Muscle of leg (tissue), 11 donors: ENCODE measurements around the gene AGBL4. TPM values are rescaled to one million over a fixed set of nuclear protein-coding genes. Genes with fewer than 3 reads are reported as not detected.

Source experiments
- DNase-seq: peaks from one replicate; pipeline ENCODE4 v3.0.0; 2013
- H3K27ac ChIP-seq: one replicate; pipeline ENCODE4 v1.5.1; 2013; ENCODE audit warnings: mild to moderate bottlenecking, low read length, control low read depth
- H3K27me3 ChIP-seq: one replicate; pipeline ENCODE4 v1.6.1; 2013; ENCODE audit warnings: low read length; ENCODE audit not compliant: control insufficient read depth, insufficient read depth
- H3K36me3 ChIP-seq: one replicate; pipeline ENCODE4 v1.6.1; 2013; ENCODE audit warnings: low read length; ENCODE audit not compliant: control insufficient read depth, insufficient read depth
- H3K4me1 ChIP-seq: one replicate; pipeline ENCODE4 v1.6.1; 2013; ENCODE audit warnings: low read length; ENCODE audit not compliant: control insufficient read depth, insufficient read depth
- H3K4me3 ChIP-seq: one replicate; pipeline ENCODE4 v1.5.1; 2013; ENCODE audit warnings: low read length, control low read depth
- H3K9me3 ChIP-seq: replicated peaks from 2 replicates; pipeline ENCODE4 v1.6.1; 2013; ENCODE audit warnings: low read depth, low read length; ENCODE audit not compliant: control insufficient read depth
- WGBS: methylation state at CpG from one replicate; pipeline ENCODE4 v1.1.5; 2013; ENCODE audit warnings: missing lambda C conversion rate; ENCODE audit not compliant: insufficient coverage; 5-methylcytosine and 5-hydroxymethylcytosine counted together
- polyA plus RNA-seq, 8 donors: library from polyadenylated mRNA; unstranded; fragments of 120-200 nt; gene quantifications; one replicate each; pipeline versions ENCODE4 v1.2.1 to v1.2.3, GENCODE V29; 2013; ENCODE audit warnings: inconsistent platforms in 1 of 8, low replicate concordance in 1 of 8; ENCODE audit not compliant: insufficient read length in 8 of 8, insufficient read depth in 1 of 8
- total RNA-seq: library from RNA; stranded (reverse); fragments of 120-200 nt; gene quantifications from one replicate; pipeline ENCODE4 v1.2.4, GENCODE V29; 2013

The AGBL4 gene
- total and polyA plus RNA-seq, 9 donors = 0.05 to 0.50 (median 0.18) TPM

DNA sequence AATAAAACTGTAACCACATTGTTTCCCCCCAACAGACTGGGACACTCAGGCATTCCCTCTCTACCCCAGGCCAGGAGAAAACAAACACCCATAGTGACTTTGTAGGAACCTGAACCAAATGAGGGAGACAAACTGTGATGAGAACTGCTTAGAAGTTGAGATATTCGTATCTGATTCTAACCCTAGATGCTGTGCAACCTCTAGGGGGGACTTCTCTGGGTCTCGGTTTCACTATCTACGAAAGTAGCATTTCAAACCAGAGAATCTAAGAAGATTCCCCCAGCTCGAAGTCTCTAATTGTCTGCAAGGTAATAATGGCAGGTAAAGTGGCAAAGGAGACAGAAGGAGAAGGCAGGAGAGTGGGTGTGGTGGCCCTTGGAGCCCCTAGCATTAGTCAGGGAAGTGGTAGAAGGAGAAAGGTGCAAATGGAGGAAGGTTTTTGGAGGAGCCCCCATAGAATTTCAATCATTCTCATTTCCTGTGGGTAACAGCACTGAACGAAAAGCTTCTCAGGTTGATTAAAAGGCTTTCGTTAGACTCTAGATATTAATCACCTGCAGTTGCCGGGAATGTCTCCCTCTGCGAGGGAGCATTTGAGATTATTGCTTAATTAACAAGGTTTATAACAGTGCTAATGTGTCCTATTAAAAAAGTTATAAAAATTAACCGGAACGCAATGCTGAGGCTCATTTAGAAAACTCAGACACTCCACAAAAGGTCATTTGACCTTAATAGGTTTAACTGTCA, 1293.4 kb downstream of the AGBL4 start:
- Histone ChIP-seq H3K4me3 (no peak overlapping the region), H3K4me1 (no peaks in the 10 kb centered on the region), H3K36me3 (peaks cover 43% of the 10 kb centered on the region), H3K9me3 (no peaks in the 10 kb centered on the region), H3K27me3 (no peaks in the 10 kb centered on the region), H3K27ac (no peak overlapping the region)
- 69% methylated on average over 5 of the region's 10 CpGs for WGBS
- DNase-seq = no peak

DNA sequence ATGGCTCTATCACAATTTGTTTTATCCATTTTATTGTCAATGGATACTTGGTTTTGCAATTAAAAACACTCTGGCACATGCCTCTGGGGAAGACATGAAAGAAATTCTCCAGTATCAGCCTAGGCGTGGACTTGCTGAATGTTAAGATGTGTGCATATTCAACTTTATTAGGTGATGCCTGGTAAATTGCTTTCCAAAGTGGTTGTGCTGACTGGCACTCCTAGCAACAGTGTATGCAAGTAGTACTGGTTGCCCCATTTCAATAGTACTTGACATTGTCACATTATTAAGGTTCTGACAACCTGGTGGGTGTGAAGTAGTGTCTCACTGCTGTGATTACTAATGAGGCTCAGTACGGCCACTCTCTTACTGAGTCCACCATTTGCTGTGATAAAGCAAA, 1295.2 kb downstream of the AGBL4 start:
- 57% methylated on average over 1 of the region's 2 CpGs for WGBS

DNA sequence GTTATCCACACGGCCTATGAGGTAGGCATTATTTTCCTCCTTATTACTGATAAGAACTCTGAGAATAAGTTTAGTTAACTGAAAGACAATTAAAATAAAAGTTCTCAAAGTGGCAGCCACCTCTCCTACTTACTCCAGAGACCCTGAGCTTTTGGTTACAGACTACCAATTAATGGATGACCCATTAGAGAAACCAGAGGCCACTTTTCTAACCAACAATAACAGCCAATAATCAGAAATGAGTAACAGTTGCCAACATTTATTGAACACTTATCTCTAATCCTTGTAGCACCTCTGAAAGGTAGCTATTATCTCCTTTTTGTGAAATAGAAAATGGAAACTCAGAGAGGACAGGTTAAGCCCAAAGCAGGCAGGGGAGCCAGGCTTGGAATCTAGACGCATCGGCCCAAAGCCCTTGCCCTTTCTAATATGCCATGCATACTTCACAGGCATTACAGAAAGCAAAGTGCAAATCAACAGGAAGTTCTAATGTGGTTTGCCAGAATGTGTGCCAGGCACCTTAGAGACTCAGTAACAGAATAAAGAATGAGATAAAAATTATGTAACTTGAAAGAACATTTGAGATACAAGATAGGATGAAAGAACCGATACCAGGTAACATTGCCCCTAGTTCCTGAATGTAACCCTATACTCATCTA, 1297.1 kb downstream of the AGBL4 start:
- no CpG with 5 or more reads among the region's 4 CpGs for WGBS
- H3K27me3 ChIP-seq = no peaks in the 10 kb centered on the region
- no peaks in the 10 kb centered on the region for H3K9me3 ChIP-seq
- H3K36me3 ChIP-seq = peaks cover 12% of the 10 kb centered on the region
- no peaks in the 10 kb centered on the region for H3K4me1 ChIP-seq
- no peak overlapping the region for H3K4me3 ChIP-seq
- DNase-seq = no peak
- no peak overlapping the region for H3K27ac ChIP-seq

More for the DNA sequence above, 1295.2 kb downstream of the AGBL4 start:
- H3K4me3 ChIP-seq = no peak overlapping the region
- no peaks in the 10 kb centered on the region for H3K27me3 ChIP-seq
- H3K4me1 ChIP-seq = no peaks in the 10 kb centered on the region
- no peak for DNase-seq
- no peak overlapping the region for H3K27ac ChIP-seq
- peaks cover 29% of the 10 kb centered on the region for H3K36me3 ChIP-seq
- no peaks in the 10 kb centered on the region for H3K9me3 ChIP-seq

DNA sequence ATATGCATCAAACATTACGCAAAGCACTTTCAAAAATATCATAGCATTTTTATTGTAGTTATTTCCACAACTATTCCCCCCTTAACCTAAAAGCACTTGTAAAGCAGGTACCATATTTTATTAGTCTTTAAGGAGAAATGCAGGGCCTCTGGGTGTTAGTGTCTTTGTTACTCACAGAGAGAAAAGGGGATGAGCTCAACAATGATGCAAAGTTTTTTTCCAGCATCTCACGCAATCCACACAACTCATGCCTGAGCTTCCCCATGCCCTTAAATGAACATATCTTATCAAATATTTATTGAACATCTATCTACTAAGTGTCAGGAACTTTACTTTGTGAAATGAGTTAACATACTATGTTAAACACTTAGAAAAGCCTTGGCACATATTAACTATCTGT, 1297.6 kb downstream of the AGBL4 start:
- peaks cover 7% of the 10 kb centered on the region for H3K36me3 ChIP-seq
- H3K27ac ChIP-seq = no peak overlapping the region
- H3K4me3 ChIP-seq = no peak overlapping the region
- no peaks in the 10 kb centered on the region for H3K9me3 ChIP-seq
- H3K27me3 ChIP-seq = no peaks in the 10 kb centered on the region
- H3K4me1 ChIP-seq = no peaks in the 10 kb centered on the region
- no peak for DNase-seq
- WGBS = no CpG with 5 or more reads among the region's 2 CpGs

GRCh38 chr1:48725341-48726046, 1298.3 kb downstream of the AGBL4 start:
- no peaks in the 10 kb centered on the region for H3K27me3 ChIP-seq
- no peak for DNase-seq
- no peak overlapping the region for H3K27ac ChIP-seq
- WGBS = 87% methylated on average over 2 of the region's 5 CpGs
- no peak overlapping the region for H3K4me3 ChIP-seq
- H3K4me1 ChIP-seq = no peaks in the 10 kb centered on the region
- no peaks in the 10 kb centered on the region for H3K9me3 ChIP-seq
- H3K36me3 ChIP-seq = peaks cover 6% of the 10 kb centered on the region

DNA sequence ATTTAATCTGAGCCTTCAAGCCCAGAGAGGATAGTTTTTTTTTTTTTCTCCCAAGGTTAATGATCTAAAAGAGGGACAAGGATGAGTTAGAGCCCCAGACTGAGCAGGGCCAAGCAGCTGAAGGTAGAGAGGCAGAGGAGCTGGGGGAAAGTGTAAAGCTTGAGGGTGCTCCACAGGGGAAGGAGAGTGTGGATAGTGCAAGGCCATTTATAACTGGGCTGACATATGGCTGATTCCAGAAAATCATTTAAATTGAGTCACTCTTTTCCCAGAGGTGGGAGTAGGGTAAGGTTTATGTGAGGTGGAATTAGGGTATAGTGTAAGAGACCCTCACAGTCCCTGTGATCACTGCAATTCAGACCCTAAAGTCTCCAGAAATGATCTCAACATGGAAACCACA, 1302.8 kb downstream of the AGBL4 start:
- Histone ChIP-seq H3K4me1 (no peaks in the 10 kb centered on the region), H3K27ac (no peak overlapping the region), H3K36me3 (no peaks in the 10 kb centered on the region), H3K4me3 (no peak overlapping the region), H3K27me3 (no peaks in the 10 kb centered on the region), H3K9me3 (no peaks in the 10 kb centered on the region)
- no peak for DNase-seq

- DNase-seq = no peak
- 80% methylated on average over 1 of the region's 4 CpGs for WGBS
- H3K27me3 ChIP-seq = no peaks in the 10 kb centered on the region
Observed at GRCh38 chr1:48718705-48719104, 1305.0 kb downstream of the AGBL4 start.

GRCh38 chr1:48718116-48718630, 1305.6 kb downstream of the AGBL4 start:
- H3K27ac ChIP-seq = no peak overlapping the region

More at GRCh38 chr1:48718705-48719104, 1305.0 kb downstream of the AGBL4 start:
- no peaks in the 10 kb centered on the region for H3K36me3 ChIP-seq
- no peaks in the 10 kb centered on the region for H3K9me3 ChIP-seq
- no peaks in the 10 kb centered on the region for H3K4me1 ChIP-seq
- no peak overlapping the region for H3K4me3 ChIP-seq
- H3K27ac ChIP-seq = no peak overlapping the region

GRCh38 chr1:48717082-48717481, 1306.7 kb downstream of the AGBL4 start:
- Histone ChIP-seq H3K4me1 (no peaks in the 10 kb centered on the region), H3K36me3 (no peaks in the 10 kb centered on the region), H3K27me3 (no peaks in the 10 kb centered on the region), H3K4me3 (no peak overlapping the region), H3K9me3 (no peaks in the 10 kb centered on the region), H3K27ac (no peak overlapping the region)
- no peak for DNase-seq
- 78% methylated on average over 1 of the region's 1 CpG for WGBS

More at GRCh38 chr1:48718116-48718630, 1305.6 kb downstream of the AGBL4 start:
- H3K4me3 ChIP-seq = no peak overlapping the region
- no peaks in the 10 kb centered on the region for H3K27me3 ChIP-seq
- DNase-seq = no peak
- H3K9me3 ChIP-seq = no peaks in the 10 kb centered on the region
- H3K4me1 ChIP-seq = no peaks in the 10 kb centered on the region
- H3K36me3 ChIP-seq = no peaks in the 10 kb centered on the region

DNA sequence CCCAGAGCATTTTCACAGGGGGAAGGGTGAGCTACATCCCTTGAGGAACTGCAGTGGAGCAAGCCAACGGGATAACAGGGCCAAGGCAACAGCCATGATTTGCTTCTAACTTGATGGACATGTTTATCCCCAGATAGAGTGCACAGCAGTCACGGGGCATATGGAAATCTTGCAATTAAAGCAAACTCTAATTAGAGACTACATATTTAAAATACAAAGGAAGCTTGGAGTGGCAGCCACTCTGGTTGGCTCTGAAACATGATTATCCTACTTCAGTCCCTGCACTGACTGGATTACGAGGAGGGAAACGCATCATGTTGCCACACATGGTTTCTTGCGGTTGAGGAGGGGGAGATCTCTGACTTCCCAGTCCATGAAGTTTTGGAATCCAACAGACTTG, 1307.8 kb downstream of the AGBL4 start:
- WGBS = 40% methylated on average over 1 of the region's 5 CpGs
- no peak for DNase-seq
- H3K36me3 ChIP-seq = no peaks in the 10 kb centered on the region
- no peaks in the 10 kb centered on the region for H3K9me3 ChIP-seq
- no peaks in the 10 kb centered on the region for H3K4me1 ChIP-seq
- no peaks in the 10 kb centered on the region for H3K27me3 ChIP-seq
- no peak overlapping the region for H3K4me3 ChIP-seq
- H3K27ac ChIP-seq = no peak overlapping the region
